Renal cortex interstitium (tissue), 11 donors: ENCODE measurements around the gene NAV2. TPM values are rescaled to one million over a fixed set of nuclear protein-coding genes. Genes with fewer than 3 reads are reported as not detected.

Experiments
- DNase-seq, 11 donors: peaks; one replicate each; pipeline ENCODE4 v3.0.0-alpha.2; 2013; ENCODE audit warnings: low read depth in 9 of 11, low spot score in 4 of 11; ENCODE audit errors: extremely low read depth in 1 of 11
- polyA plus RNA-seq, 3 donors: library from polyadenylated mRNA; unstranded; fragments of 120-200 nt; gene quantifications; one replicate each; pipeline ENCODE4 v1.2.1, GENCODE V29; 2013; ENCODE audit not compliant: insufficient read length in 3 of 3

NAV2 gene
- polyA plus RNA-seq, 3 donors, result 36.9 to 94.9 (median 39.5) TPM

DNA sequence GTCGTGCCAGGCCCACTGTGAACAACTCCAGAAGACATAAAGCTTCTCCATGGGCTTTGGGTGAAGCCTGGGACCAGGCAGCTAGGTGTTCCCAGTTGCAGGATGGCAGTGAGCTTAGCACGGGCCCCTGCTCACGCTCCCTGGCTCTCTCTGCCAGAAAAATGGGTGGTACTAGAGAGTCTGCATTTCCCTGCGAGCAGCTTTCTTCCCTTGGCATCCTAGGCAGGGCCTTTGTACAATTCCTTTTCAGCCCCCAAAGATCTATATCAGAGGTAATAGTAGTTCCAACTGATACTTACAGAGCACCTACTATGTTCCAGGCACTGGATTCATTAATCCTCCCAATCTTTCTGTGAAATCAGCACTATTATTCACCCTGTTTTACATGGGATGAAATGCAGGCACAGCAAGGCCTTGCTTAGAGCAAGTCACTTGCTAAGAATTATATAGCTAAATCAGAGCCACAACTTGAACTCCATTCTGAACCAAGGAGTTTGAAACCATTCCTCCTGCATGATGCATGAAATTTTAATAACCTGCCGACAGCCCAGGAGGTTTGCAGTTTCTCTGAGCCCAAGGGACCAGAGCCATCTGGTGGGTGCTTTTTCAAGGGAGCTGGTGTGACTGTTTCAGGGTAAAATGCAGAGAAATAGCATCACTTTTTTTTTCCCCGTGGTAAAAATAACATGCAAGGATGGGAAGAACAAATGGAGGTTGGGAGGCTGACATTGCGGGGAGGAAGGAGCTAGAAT is 22.7 kb downstream of the NAV2 start:
- no peak for DNase-seq

DNA sequence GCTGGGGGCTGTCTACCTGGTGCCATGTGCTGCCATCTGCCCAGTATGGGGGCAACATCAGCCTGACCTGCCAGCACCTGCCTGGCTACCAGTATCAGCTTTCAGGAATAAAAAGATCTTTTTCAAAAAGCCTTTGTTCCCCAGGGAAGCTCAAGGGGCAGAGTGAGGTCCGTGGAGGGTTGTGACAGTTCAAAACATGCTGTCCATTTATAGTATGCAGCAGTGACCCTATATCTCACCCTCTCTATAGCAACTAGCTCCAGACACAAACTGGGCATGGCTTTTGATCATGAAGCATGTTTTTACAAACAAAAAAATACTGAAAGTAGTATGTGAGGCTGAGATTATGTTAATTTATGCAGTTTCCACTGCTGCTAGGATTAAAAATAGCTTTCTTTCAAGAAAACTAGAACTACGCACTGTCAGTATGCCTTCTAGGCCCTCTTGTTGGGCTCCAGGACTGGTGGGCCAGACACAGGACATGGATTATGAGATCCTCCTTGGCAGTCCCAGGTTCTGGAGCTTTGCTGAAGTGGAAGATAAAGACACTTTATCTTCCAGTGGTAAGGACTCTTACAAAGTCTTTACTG is 23.4 kb downstream of the NAV2 start:
- no peak for DNase-seq

DNA sequence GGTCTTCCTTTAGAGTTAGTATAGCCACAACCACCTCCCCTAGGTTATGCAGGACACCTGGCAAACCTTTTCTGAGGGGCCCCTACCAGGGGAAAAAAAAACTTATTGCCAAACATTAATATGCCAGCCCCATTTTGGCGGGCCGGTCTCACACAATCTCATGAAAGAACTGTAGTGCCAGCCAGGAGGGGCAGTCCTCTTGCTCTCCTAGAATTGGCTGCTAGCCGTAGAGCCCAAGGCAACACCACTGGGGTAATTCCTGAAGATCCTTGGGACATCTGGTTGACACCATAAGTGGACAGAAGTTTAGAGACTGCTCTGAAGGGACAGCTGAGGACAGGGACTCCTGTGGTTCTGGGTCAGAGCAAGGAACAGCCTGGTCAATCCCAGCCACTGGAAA is 24.2 kb downstream of the NAV2 start:
- no peak for DNase-seq

DNA sequence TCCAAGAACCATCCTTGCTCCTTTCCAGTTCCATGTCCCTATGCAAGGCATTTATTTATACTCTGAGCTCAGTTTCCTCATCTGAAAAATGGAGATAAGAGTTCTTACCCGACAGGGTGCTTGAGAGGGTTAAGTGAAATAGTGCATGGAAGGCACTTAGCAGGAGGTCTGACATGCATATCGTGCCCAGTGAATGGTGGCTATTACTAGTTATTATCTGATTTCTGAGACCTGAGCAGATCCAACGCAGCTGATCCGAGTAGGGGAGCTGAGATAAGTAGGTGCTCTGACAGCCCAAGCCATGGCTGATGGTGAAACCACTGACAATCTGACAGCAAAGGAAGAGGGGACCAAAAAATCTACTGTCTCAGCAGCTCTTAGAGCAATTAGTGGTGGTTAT is 24.9 kb downstream of the NAV2 start:
- DNase-seq, result no peak

DNA sequence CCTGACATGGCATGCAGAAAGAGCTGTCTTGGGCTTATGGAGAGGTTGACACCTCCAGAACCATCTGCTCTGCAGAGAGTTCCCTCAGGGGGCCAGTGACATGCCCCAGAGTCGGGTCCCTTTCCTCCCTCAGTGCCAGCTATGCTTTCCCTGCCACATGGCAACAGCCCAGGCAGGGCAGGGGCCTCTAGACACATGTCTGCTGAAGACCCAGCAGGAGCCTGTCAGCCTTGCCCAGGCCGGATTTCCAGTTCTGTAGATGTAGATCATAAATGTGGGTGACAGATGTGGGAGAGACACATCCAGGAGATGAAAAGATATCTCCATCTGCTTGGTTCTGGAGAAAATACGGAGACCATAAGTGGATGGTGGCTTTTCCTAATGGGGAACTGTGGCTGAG is 25.5 kb downstream of the NAV2 start:
- no peak for DNase-seq

DNA sequence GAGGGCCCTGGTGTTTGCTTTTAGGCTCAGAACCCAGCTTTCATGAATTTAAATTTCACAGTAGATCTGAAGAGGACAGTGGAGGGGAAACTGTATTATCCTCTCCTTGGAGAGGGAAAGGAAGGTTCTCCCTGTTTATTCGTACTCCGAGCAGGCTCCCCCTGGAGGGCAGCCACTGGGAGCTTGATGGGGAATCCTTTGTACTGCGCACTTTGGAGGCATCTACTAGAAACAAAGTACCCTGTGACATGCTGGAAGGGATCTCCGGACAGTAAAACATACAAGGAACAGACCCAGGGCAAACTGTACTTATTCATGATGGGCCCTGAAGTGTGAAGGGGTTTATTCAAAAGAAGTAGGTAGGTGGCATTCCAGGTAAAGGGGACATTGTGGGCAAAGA is 27.2 kb downstream of the NAV2 start:
- DNase-seq, result no peak

DNA sequence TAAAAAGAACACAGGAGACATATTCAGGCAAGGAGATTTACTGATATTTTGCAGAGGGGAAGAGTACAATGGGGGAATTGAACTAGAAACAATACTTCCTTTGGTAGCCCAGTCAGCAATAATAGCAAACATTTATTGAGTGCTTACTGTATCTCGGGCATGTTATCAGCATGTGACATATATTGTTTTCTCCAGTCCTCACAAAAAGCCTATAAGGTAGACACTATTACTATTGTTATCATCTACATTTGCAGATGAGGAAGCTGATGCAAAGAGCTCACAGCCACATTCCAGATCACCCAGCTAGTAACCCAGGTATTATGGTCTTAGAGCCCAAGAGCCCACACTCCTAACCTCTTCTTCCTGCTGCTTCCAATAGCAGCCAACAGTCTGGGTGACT is 27.9 kb downstream of the NAV2 start:
- DNase-seq, result no peak

DNA sequence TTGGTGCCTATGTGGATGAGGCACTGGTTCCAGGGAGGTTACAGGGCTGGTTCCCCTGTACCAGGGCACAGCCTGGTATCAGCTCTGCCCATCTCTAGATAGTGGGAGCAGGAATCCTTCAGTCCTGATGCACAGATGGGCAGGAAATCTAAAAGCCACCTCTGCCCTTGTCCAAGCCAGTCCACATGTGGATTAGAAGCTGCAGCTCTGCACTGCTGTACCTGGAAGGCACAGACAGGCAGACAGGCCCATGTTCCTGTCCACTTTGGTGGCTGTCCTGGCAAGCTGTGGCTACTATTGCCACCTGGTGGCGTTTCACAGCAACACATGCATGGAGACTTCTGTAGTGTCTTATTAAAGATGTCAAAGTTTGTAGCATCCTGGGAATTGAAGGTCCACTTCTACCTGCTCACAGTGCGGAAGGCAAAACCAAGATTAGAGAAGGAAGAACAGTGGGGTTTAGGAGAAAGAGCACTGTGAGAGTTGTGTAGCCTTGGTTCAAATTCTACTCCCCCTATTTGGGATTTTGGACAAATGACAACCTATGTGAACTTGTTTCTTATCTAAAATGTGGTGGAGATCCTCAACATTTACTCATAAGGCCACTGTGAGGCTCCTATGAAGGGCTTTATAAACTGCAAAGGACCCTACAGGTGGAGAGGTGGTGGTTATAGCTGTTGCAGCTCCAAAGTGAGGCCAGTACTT is 30.1 kb downstream of the NAV2 start:
- DNase-seq, result peak; percentile 34 to 70 (median 56)

DNA sequence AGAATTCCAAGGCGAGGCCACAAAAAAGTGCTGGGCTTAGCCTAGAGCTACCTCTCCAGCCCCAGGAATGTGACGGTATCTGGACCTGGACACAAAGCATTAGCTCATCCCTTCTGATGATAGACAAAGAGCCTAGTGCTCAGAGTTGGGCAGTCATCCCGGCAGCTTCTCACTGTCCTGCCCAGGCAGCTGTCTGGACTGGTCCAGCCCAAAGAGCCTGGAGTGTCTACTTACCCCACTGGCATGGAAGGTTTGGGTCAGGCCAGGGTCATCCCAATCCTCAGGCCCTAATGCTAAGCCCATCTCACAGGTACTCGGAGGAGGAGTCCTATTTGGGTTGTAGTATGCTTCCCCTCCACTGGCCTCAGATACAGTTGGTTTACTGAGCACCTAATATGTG is 31.0 kb downstream of the NAV2 start:
- no peak for DNase-seq

DNA sequence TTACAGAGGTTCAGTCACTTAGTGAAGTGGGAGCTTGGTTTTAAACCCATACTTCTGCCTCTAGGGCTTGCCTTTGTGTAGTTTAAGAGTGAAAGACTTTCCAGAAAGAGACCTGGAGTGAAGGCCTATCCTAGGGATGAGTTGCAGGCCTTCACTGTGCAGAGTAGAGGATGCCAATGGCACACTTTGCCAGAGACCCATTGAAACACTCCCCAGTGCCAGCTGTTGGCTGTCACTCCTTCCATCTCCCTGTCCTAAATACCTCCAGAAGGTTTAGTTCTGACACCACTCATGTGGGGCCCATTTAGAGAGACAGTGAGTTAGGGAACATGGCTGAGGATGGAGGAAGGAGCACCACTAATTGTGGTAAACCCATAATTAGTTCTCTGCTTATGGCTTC is 31.5 kb downstream of the NAV2 start:
- DNase-seq, result no peak

DNA sequence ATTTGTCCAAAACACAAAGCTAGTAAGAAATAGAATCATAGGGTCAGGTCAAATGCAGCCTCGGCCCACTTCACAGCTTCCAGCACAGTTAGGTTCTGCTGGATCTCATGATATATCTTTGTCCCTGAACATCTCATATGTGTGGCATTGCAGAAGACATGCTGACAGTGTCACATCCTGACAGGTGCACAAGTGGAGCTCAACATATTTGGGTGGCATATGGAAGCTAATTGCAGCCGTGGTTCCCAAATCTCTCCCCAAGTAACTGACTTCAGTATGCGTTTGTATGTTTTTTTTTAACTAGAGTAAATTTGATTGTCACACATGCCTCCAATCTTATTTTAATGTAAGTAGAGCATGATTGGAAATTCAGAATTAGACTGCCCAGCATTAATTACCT is 33.4 kb downstream of the NAV2 start:
- DNase-seq, result no peak

DNA sequence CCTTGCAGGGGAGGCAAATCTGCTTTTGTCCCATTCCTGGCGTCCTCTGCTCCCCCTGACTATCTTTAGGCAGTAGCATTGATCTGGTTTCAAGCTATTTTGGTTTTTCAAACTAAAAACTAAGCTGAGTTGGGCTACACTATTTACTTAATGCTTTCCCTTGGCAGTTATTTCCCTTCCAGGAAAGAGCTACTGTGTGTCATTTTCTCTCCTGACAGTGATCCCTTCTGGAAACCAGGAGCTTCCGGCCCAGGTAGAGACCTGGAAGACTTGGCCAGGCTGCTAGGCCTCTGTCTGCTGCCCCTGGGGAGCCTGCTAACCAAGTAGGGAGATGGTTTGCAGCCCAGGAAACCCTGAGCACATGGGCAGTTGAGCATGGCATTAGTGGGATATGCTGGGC is 35.0 kb downstream of the NAV2 start:
- DNase-seq, result no peak

DNA sequence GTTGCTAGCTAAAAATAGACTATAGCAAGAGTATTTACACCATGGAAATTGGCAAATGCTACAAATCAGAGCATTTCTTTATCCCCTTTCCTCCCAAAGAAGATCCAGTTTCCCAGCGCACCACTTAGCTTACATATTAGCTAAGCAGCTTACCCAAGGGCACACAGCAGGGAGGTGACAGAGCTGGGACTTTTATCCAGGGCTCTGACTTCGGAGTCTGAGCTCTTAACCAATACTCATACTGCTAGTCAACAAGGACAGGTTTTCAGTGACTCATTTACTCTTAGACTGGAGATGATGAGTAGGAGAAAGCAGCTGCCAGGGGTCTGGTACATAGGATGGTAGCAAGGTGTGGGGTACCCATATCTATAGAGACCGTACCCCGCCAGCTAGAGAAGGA is 38.4 kb downstream of the NAV2 start:
- no peak for DNase-seq

DNA sequence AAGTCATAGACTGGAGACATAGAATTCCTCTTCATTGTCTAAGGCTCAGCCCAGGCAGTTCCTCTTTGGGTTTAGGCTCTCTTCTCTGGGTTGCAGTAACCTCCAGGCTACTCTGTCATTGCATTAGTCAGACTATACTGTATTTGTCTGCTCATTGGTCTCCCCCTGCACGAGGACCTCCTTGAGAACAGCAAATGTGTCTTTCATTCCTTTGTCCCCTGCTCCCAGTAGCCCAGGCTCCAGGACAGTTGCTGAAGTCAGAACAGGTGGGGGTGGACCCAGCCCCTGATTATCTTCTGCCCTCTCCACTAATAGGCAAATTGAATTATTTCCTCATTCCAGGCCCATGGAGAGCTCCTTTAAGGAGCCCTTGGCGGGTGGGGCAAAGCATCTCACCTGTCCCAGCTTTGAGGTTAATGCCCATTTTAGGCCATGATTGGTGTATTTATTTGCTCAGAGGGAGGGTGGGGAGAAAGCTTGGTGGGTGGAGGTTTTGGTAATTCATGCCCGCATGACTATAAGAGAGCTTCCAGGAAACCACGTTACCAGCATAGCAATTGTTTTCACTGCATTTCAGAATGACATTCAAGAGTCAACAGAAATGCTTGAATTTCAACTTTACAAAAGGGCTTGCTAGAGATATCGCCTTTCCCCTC is 40.9 kb downstream of the NAV2 start:
- DNase-seq, result no peak

DNA sequence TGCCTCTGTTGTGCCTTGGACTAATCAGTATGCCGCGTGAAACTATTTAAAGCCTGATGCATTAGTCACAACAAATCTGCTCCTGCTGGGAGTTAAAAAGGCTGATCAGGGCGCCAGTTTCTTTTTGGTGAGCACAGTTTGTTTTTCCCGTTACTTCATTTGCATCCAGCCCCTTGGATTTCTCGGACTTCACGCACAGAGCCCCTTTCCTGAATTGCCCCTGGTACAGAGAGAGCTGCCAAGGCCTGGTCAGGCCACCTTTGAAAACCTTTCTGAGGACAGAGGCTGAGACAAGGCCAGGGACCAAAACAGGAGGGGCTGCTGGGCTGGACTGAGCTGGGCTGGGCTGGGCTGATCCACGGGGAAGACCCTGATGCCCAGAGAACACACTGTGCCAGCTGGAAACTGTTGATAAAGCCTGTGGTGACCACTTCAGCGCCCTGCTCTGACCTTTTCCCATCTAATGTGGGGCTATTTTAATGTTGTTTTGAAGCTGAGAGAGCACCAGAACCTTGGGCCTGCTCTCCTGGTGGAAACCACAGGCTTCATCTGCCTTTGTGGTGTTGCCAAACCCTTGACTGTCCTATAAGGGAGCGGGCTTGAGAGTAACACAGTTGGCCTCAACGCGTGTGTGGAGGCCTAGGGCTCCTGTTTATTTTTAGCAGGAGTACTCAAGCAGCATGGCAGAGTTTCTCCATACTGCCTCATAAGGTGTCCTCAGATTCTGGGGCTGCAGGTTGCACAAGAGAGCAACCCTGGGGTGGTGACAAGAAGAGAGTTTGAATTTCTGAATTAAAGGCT is 44.2 kb downstream of the NAV2 start:
- no peak for DNase-seq

DNA sequence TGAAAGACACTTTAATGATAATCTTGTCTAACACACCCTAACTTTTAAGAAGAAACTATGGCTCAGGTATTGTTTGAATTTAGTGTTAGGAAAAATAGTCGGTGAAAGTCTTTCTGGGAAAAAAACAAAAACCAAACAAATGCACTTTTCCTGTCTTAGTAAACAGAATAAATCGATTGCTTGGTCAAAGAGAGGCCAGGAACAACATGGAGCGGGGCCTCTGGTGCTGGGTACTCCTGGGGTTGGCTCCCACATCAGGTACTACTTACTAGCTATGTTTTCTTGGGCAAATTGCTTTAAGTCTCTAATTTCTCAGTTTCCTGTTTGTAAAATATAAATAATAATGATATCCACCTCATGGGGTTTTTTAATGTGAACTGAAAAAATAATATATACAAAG is 46.8 kb downstream of the NAV2 start:
- no peak for DNase-seq

DNA sequence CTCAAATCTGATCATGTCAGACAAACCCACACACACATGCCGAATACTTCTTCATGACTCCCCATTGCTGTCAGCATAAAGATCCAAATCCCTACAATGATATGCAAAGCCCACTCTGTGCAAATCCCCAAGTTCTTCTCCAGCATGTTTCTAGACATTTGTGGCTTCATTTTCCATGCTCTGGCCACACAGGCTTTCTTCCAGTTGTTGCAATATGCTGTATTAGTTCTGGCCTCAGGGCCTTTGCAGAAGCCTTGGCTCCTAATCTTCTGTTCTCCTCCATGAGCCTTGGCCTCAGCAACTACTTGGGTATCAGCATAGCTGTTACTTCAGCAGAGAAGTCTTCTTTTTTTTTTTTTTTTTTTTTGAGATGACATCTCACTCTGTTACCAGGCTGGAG is 49.6 kb downstream of the NAV2 start:
- DNase-seq, result no peak

DNA sequence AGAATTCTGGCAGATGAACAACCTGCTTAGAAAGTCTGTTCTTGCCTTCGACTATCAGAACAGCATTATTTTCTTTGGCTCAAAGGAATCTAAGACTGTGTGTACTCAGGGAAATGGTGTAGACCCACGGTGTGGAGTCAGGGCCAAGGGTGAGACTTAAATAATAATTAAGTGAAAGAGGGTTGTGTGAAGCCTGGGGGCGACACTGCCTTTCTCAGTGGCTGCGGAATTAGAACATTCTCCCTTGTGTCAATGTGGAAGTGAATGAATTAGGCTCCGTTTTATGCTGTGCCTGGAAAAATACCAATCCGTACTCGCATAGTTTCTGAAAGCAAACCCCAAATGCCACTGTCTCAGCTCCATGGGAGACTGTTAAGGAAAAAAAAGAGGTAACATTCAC is 50.7 kb downstream of the NAV2 start:
- DNase-seq, result no peak

DNA sequence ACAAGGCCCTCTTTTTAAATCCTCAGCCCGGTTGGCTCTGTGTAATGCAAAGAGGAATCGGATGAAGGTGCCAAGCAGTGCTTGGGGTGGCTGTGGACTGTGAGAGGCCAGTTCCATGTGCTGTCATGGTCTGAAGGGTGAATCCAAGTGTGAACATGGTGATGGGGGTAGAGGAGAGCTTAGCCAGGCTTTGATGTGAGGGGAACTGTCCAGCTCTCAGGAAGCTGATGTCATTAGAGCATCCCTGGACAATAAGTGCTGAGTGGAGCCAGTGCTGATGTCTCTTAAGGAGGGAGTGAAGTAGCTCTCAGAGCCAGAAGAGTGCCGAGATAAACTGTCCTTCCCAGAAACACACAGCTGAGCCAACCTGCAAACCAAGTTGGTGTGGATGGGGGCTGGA is 53.6 kb downstream of the NAV2 start:
- DNase-seq, result no peak
